Measurements from ENCODE around the gene PIK3CD. TPM values are rescaled to one million over a fixed set of nuclear protein-coding genes. Genes with fewer than 3 reads are reported as not detected.

The PIK3CD gene
- total and polyA plus RNA-seq, 4 donors = 1.8 to 11.3 (median 3.4) TPM

GRCh38 chr1:9755441-9755995 lies 104.0 kb downstream of the PIK3CD start (continued):
- TF ChIP-seq, protein P1, sequence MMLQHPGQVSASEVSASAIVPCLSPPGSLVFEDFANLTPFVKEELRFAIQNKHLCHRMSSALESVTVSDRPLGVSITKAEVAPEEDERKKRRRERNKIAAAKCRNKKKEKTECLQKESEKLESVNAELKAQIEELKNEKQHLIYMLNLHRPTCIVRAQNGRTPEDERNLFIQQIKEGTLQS (IDR thresholded peaks at IDR 0.05) = no peak
- no peak for TF ChIP-seq HNF4G (IDR thresholded peaks at IDR 0.05)

GRCh38 chr1:9758559-9759121 lies 107.1 kb downstream of the PIK3CD start:
- H3K9ac ChIP-seq (ENCODE audit: low read depth in 1 of 2, low read length in 2 of 2) = no peak overlapping the region
- TF ChIP-seq HNF4G (IDR thresholded peaks at IDR 0.05) = no peak
- no peak for TF ChIP-seq SP1 (IDR thresholded peaks at IDR 0.05)
- no peak overlapping the region for H3K27ac ChIP-seq (ENCODE audit: low read depth in 1 of 2, low read length in 2 of 2)
- peaks cover 0 to 2% (median 0%) of the 10 kb centered on the region in 4 donors for H3K36me3 ChIP-seq (ENCODE audit: control insufficient read depth in 4 of 4, insufficient read depth in 3 of 4, low read depth in 1 of 4, low read length in 3 of 4)
- DNase-seq (ENCODE audit: low spot score) = no peak
- H3K27me3 ChIP-seq (ENCODE audit: control insufficient read depth in 4 of 4, insufficient read depth in 4 of 4, low read length in 3 of 4) = no peaks in the 10 kb centered on the region
- H3K4me1 ChIP-seq (ENCODE audit: control insufficient read depth in 4 of 4, insufficient read depth in 4 of 4, low read length in 3 of 4) = peaks cover 1 to 11% (median 9%) of the 10 kb centered on the region in 4 donors
- H3K9me3 ChIP-seq (ENCODE audit: control insufficient read depth in 4 of 4, low read length in 3 of 4) = no peaks in the 10 kb centered on the region
- no peak overlapping the region for H3K4me3 ChIP-seq (ENCODE audit: low read depth in 1 of 3, low read length in 3 of 3)
- 96% methylated on average over 10 of the region's 10 CpGs for whole genome bisulfite sequencing

DNA sequence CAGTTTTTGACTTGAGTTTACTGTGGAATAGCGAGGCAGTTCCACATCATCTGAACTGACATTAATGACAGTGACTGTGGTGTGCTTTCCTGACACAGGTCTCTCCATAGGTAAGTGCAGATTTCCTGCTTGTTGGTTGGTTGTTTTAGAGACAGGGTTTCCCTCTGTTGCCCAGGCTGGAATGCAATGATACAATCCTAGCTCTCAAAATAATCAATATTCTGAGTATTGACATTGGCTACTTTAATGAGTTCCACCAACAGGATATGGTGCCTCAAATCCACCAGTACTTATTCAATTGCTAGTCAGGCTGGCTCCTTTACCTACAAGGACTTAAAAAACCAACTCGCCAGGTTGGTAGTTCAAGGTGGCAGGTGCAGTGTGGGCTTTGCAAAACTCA lies 108.4 kb downstream of the PIK3CD start:
- H3K9me3 ChIP-seq (ENCODE audit: control insufficient read depth in 4 of 4, low read length in 3 of 4) = no peaks in the 10 kb centered on the region
- no peaks in the 10 kb centered on the region for H3K27me3 ChIP-seq (ENCODE audit: control insufficient read depth in 4 of 4, insufficient read depth in 4 of 4, low read length in 3 of 4)
- no peak for DNase-seq (ENCODE audit: low spot score)
- no peak for TF ChIP-seq ZBTB33 (IDR thresholded peaks at IDR 0.05)
- no peak for TF ChIP-seq YY1 (IDR thresholded peaks at IDR 0.05)
- no peak for TF ChIP-seq RXRA (IDR thresholded peaks at IDR 0.05)
- no peak for TF ChIP-seq HNF4G (IDR thresholded peaks at IDR 0.05)
- TF ChIP-seq REST (IDR thresholded peaks at IDR 0.05) = no peak
- TF ChIP-seq FOXA2 (IDR thresholded peaks at IDR 0.05) = peak; percentile 80
- TF ChIP-seq SP1 (IDR thresholded peaks at IDR 0.05) = peak; percentile 40
- TF ChIP-seq, protein P1 (IDR thresholded peaks at IDR 0.05) = no peak
- no peak for TF ChIP-seq MAX (IDR thresholded peaks at IDR 0.05)
- no peak for TF ChIP-seq EGR1 (IDR thresholded peaks at IDR 0.05; ENCODE audit: low read depth in 2 of 2)
- TF ChIP-seq FOXA1 (IDR thresholded peaks at IDR 0.05) = peak; percentile 12
- H3K9ac ChIP-seq (ENCODE audit: low read depth in 1 of 2, low read length in 2 of 2) = no peak overlapping the region
- WGBS = 71% methylated on average over 2 of the region's 2 CpGs
- no peaks in the 10 kb centered on the region for H3K36me3 ChIP-seq (ENCODE audit: control insufficient read depth in 4 of 4, insufficient read depth in 3 of 4, low read depth in 1 of 4, low read length in 3 of 4)
- no peak overlapping the region for H3K27ac ChIP-seq (ENCODE audit: low read depth in 1 of 2, low read length in 2 of 2)
- peaks cover 1 to 11% (median 9%) of the 10 kb centered on the region in 4 donors for H3K4me1 ChIP-seq (ENCODE audit: control insufficient read depth in 4 of 4, insufficient read depth in 4 of 4, low read length in 3 of 4)
- H3K4me3 ChIP-seq (ENCODE audit: low read depth in 1 of 3, low read length in 3 of 3) = no peak overlapping the region

Data from liver (tissue), 9 donors.